Measurements from ENCODE around the gene OGFR.

The OGFR gene

GRCh38 chr20:62825986-62826645 is 21.5 kb downstream of the OGFR start:
- no peak for DNase-seq (ENCODE audit: low spot score)

GRCh38 chr20:62826646-62827310 is 22.1 kb downstream of the OGFR start:
- no peak for DNase-seq (ENCODE audit: low spot score)

- DNase-seq (ENCODE audit: low spot score), result no peak
Observed at GRCh38 chr20:62827311-62828038, 22.8 kb downstream of the OGFR start.

GRCh38 chr20:62828051-62828450 is 23.4 kb downstream of the OGFR start:
- no peak for DNase-seq (ENCODE audit: low spot score)

- DNase-seq (ENCODE audit: low spot score), result no peak
Observed at GRCh38 chr20:62828511-62829230, 24.0 kb downstream of the OGFR start.

- no peak for DNase-seq (ENCODE audit: low spot score)
Observed at GRCh38 chr20:62829231-62830230, 24.9 kb downstream of the OGFR start.

- DNase-seq (ENCODE audit: low spot score), result no peak
Observed at GRCh38 chr20:62830251-62830650, 25.6 kb downstream of the OGFR start.

GRCh38 chr20:62830821-62831220 is 26.2 kb downstream of the OGFR start:
- DNase-seq (ENCODE audit: low spot score), result no peak

GRCh38 chr20:62831361-62831788 is 26.7 kb downstream of the OGFR start:
- DNase-seq (ENCODE audit: low spot score), result no peak

- DNase-seq (ENCODE audit: low spot score), result no peak
Observed at GRCh38 chr20:62831854-62832211, 27.2 kb downstream of the OGFR start.

GRCh38 chr20:62832212-62832922 is 27.7 kb downstream of the OGFR start:
- no peak for DNase-seq (ENCODE audit: low spot score)

- DNase-seq (ENCODE audit: low spot score), result no peak
Observed at GRCh38 chr20:62832951-62833391, 28.3 kb downstream of the OGFR start.

GRCh38 chr20:62834967-62835730 is 30.5 kb downstream of the OGFR start:
- DNase-seq (ENCODE audit: low spot score), result no peak

GRCh38 chr20:62835931-62836861 is 31.6 kb downstream of the OGFR start:
- no peak for DNase-seq (ENCODE audit: low spot score)

GRCh38 chr20:62836967-62837490 is 32.4 kb downstream of the OGFR start:
- DNase-seq (ENCODE audit: low spot score), result no peak

- DNase-seq (ENCODE audit: low spot score), result no peak
Observed at GRCh38 chr20:62837790-62838127, 33.1 kb downstream of the OGFR start.

GRCh38 chr20:62838128-62838891 is 33.7 kb downstream of the OGFR start:
- DNase-seq (ENCODE audit: low spot score), result no peak

- no peak for DNase-seq (ENCODE audit: low spot score)
Observed at GRCh38 chr20:62839261-62839660, 34.6 kb downstream of the OGFR start.
